GM18867 (cell line): ENCODE data around the gene GSC2.
"Not testable (repeated sequence)": the region's sequence is repeated elsewhere in the genome, so short reads cannot be mapped to it uniquely, and the experiment has no call there.

ENCODE experiments used
- ATAC-seq: cut with Tn5 transposase; IDR thresholded peaks from one replicate; pipeline ENCODE4 v1.9.1; 2021; ENCODE audit warnings: mild to moderate bottlenecking, moderate library complexity; ENCODE audit not compliant: unreplicated experiment

GSC2 gene

DNA sequence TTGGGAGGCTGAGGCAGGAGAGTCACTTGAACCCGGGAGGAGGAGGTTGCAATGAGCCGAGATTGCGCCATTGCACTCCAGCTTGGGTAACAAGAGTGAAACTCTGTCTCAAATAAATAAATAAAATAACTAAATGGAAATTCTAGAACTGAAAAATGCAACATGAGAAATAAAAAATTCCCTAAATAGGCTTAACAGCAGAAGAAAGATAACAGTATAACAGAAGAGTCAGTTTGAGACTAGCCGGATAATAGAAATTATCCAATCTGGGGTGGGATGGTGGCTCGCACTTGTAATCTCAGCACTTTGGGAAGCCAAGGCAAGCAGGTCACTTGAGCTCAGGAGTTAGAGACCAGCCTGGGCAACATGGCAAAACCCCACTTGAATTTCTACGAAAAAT, 14.3 kb upstream of the GSC2 start:
- ATAC-seq, result no peak

DNA sequence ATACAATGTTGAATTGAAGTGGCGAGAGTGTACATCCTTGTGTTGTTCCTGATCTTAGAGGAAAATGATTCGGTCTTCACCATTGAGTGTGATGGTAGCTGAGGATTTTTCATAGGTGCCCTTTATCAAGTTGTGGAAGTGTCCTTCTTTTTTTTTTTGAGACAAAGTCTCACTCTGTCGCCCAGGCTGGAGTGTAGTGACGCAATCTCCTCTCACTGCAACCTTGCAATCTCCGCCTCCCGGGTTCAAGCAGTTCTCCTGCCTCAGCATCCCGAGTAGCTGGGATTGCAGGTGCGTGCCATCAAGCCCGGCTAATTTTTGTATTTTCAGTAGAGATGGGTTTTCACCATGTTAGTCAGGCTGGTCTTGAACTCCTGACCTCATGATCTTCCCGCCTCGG, 8.6 kb upstream of the GSC2 start:
- not testable (repeated sequence) for ATAC-seq

DNA sequence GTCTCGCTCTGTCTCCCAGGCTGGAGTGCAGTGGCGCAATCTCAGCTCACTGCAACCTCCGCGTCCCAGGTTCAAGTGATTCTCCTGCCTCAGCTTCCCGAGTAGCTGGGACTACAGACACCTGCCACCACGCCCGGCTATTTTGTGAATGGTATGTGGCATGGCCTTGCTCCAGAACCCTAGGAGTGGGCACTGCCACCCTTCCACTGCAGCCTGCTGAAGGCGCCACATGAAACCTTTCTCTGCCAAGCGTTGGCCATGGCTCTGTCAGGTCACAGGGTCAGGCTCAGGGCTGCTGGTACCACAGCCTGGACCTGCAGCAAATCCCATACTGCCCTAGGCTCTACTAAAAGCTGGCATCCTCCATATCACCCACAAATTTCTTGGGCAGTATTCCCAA, 6.0 kb upstream of the GSC2 start:
- not testable (repeated sequence) for ATAC-seq

DNA sequence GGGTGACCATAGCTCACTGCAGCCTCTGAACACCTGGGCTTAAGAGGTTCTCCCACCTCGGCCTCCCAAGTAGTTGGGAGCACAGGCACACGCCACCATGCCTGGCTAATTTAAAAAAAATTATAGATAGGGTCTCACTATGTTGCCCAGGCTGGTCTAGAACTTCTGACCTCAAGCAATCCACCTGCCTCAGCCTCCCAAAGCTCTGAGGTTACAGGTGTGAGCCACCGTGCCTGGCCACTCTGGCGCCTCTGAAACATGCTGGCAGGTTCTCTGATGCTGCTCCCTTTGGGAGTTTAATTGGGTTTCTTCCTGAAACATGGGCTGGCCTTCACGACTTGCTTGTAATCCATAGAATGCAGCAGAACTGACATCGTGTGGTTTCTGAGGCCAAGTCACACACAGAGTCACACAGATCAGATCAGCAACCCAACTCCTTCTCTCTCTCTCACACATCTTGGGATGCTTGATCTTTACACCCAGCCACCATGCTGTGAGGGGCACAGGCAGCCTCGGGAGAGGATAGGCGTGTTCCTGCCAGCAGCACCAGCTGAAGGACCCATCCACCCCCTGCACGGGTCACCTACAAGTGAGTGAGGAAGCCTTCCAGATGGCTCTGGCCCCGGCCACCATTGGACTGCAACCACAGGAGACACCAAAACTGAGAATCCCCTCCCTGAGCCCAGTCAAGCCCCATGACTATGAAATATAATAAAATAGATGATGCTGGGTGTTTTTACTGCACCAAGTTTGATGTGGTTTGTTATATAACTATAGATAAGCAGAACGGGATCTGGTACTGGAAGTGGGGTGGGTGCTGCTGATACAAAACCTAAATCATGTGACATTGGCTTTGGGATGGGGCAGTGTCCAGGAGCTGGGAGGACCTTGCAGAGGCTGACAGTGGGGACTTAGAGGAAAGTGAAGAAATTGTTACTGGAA, 3.1 kb upstream of the GSC2 start:
- no peak for ATAC-seq

- ATAC-seq, result no peak
These were observed 1.5 kb upstream of the GSC2 start for GRCh38 chr22:19151329-19152191.

DNA sequence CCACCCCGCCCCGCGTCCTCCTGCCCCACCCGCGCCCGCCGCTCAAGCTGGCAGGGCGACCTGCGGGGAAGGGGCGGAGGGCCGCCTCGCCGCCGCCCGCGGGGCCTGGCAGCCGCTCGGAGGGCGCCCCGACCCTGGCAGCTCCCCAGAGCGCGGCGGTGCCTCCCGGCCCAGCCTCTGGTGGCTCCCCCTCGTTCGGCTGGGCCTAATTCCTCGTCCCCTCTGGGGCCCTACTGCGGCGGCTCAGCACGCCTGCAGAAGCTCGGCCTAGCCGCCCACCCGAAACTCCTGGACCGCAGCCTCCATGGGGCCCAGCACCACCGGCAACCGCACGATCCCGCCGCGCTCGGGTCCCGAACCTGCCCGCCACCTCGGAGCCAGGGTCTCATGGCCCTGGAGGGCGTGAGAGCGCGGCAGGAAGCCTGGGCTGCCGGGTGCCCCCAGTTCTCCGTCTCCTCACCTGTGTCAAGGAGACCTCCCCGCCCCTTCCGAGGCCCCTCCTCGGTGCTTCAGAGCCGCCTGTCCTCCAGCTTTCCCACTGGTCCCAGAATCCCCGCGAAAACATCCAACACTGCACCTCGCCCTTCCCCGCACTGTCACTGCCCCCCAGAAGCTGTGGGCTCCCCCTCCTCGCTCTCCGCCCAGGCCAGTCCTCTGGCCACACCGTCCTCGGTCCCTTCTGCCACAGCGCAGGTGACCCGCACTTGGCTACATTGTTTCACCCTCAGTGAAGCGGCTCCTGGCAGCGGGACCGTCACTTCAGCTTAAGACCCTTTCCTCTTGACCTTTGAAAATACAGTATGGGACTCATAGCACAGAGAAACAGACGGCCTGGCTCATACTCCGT, 613 bp upstream of the GSC2 start:
- ATAC-seq, result no peak

DNA sequence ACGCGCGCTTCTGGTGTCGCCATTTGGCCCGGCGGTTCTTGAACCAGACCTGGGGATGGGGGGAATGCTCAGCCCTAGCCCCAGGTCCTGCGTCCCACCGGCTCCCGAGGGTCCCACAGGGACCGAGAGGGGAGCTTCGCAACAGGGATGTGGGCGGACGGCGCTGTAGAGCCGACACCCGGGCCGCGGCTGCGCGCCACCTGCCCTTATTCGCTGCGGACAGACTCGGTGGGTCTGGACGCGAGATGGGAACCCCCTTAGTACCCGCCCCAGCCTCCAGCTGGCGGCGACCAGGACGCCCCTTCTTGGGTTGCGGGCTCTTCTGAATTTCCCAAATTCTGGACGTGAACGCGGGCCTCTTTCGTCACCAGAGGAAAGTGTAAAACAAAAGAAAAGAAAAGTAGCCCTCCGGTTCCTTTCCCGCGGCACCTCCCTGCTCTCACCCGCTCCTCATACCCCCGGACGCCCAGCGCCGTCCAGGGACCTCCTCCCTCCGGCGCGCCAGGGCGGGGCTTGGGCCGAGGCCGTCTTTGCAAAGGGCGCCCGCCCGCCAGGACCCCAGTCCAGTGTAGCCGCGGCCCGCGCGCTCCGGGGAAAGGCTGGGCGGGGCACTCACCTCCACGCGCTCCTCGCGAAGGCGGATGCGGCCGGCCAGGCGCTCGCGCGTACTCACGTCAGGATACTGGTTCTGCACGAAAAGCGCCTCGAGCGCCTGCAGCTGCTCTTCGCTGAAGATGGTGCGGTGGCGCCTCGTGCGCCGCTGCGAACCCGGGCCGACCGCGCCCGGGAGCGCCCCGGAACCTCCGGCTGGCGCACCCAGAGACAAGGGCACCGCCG, 827 bp downstream of the GSC2 start:
- no peak for ATAC-seq

DNA sequence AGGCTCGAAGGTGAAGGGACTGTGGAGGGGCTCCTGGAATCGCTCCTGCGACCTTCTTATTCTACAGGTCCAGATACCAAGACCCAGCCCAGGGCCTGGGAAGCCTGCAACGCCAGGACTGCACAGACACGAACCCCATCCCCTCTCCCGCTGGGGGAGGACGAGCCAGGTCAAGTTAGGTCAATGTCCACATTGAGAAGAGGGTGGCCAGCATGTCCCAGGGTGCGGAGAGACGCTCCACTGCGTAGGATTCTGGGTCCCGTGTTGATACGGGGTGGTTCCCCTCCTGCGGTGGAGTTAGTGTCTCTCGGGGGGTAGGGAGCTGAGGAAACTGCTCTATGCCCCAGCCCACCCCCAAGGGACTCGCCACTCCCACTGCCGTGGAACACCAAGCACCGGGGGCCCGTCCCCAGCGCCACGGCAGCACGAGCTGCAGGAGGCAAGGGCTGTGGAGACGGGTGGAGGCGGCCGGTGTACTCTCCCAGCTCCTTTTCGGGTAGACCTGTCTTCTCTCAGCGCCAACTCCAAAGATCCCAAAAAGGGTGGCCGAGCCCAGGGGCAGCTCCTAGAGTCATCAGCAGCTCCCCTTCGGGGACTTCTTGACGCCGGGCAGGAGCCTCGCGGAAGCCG, 1.6 kb downstream of the GSC2 start:
- ATAC-seq, result no peak

DNA sequence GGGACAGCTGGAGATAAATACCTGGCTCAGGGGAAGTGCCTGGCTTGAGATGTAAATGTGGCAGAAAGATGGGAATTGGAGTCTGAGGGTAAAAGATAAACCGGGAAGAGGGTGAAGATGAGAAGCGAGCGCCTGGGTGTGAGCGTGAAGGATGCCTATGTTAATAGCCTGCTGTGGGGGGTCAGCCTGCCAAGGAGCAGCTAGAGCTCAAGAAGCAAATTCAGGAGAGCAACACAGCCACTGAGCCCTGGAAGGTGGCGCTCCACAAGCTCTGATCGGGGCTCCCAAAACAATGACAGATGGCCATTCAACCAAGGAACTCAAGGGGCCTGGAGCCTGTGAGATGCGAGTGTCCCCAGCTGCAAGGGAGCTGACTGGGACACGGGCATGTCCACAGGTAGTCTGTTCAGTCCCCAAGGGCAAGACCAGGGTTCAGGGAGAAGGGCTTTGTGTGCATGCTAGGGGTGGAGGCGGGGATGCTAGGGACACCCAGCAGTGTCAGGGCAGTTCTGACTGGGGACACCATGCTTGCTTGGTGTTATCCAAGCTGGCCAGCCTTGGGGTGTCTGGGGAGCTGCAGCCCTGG, 2.8 kb downstream of the GSC2 start:
- no peak for ATAC-seq

DNA sequence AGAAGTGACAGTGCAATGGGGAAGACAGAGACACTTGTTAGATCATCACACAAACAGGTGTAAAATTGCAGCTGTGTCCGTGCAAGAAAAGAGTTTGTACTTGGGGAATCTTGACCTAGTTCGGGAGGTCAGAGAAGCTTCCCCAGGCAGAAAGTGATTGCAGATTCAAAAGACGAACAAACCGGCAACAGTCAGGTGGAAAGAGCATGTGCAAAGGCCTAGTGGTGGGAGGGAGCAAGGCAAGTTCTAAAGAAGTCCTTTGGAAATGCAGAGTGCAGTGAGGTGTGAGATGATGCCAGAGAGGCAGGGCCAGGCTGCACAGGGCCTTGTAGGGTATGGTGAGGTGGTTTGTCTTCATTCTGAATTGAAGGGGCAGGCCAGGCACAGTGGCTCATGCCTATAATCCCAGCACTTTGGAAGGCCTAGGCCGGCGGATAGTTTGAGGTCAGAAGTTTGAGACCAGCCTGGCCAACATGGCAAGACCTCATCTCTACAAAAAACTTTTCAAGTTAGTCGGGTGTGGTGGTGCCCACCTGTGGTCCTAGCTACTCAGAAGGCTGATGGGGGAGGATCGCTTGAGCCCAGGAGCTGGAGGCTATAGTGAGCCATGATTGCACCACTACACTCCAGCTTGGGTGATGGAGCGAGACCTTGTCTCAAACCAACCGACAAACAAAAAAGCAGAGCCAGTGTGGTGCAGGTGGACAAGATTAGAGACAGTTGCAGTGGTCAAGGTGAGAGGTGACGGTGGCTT, 3.7 kb downstream of the GSC2 start:
- no peak for ATAC-seq

- no peak for ATAC-seq
These were observed 6.1 kb downstream of the GSC2 start for GRCh38 chr22:19143967-19144400.

- ATAC-seq, result no peak
These were observed 6.9 kb downstream of the GSC2 start for GRCh38 chr22:19143212-19143611.

- ATAC-seq, result no peak
These were observed 7.7 kb downstream of the GSC2 start for GRCh38 chr22:19142394-19142793.

- ATAC-seq, result no peak
These were observed 10.1 kb downstream of the GSC2 start for GRCh38 chr22:19139974-19140373.

DNA sequence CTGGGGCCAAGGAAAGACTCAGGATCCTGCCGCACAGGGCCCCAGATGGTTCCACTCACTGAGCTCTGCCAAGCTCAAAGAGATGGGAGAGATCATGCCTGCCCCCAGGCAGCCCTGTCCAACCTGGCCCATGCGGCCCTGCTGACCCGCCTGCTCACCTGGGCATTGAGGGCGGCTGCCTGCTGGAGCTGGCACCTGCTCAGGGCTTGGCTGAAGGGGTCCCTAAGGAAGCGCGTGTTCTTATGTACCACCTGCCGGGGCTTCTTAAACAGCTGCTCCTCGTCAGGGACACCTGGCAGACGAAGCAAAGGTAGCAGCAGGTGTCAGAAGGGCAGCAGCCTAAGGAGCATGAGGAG, 11.1 kb downstream of the GSC2 start:
- ATAC-seq, result no peak

- ATAC-seq, result no peak
These were observed 11.7 kb downstream of the GSC2 start for GRCh38 chr22:19138217-19139000.

DNA sequence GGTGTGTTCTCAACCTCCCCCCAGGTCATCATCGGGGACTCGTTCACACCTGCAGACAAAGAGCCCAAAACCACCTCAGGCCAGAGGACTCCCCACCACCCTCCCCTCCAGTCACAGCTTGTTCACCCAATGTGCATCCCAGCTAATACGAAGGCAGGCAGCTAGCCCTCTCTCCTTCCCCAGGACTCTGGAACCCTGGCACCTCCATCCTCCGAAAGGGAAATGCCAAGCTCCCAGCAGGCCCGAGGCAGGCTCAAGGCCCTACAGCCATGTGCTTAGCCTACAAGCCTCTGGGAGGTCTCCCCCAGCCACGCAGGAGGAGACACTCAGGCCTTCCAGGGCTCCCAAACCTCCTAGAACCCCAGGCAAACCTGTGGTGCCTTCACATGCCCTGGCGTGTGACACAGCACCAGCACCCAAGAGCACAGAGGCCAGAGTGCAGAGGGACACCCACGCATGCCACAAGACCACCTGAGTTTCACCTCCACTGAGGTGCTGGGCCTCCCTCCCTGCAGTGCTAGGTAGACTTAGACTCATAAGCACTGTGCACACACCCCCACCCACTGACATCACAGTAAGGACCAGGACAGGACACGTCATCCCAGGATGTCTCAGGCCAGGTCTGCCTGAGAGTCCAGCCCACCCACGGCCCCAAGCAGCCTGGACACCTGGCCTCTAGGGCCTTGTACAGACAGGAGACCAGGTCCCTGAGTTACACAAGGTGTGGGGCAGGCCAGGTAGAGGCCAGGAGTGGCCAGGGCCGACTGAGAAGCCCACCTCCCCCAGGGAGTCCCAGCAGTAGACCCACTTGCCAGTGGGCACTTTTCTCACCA, 12.5 kb downstream of the GSC2 start:
- ATAC-seq, result no peak
